NB4 (cell line): ENCODE measurements around the gene PPIL1.

ENCODE experiments used
- DNase-seq: peaks from one replicate; pipeline ENCODE4 v3.0.0; 2010; ENCODE audit warnings: low read depth
- H3K4me3 ChIP-seq: one replicate; pipeline ENCODE4 v1.5.1; 2011; ENCODE audit warnings: mild to moderate bottlenecking, low read depth, low read length, moderate library complexity
- CTCF ChIP-seq: IDR thresholded peaks from one replicate; pipeline ENCODE4 v1.5.1; 2012; ENCODE audit warnings: low read depth, low read length
- MYC ChIP-seq: IDR thresholded peaks from 2 replicates; pipeline ENCODE4 v1.6.1; 2011; ENCODE audit warnings: low read depth, low read length
- POLR2A ChIP-seq: IDR thresholded peaks from 2 replicates; pipeline ENCODE4 v1.6.1; 2011; ENCODE audit warnings: mild to moderate bottlenecking; ENCODE audit not compliant: insufficient read length; ENCODE audit errors: extremely low read depth
- TF ChIP-seq, protein P1 (sequence below): IDR thresholded peaks from 2 replicates; pipeline ENCODE4 v1.6.1; 2011; ENCODE audit warnings: low read depth, low read length

Gene PPIL1

DNA sequence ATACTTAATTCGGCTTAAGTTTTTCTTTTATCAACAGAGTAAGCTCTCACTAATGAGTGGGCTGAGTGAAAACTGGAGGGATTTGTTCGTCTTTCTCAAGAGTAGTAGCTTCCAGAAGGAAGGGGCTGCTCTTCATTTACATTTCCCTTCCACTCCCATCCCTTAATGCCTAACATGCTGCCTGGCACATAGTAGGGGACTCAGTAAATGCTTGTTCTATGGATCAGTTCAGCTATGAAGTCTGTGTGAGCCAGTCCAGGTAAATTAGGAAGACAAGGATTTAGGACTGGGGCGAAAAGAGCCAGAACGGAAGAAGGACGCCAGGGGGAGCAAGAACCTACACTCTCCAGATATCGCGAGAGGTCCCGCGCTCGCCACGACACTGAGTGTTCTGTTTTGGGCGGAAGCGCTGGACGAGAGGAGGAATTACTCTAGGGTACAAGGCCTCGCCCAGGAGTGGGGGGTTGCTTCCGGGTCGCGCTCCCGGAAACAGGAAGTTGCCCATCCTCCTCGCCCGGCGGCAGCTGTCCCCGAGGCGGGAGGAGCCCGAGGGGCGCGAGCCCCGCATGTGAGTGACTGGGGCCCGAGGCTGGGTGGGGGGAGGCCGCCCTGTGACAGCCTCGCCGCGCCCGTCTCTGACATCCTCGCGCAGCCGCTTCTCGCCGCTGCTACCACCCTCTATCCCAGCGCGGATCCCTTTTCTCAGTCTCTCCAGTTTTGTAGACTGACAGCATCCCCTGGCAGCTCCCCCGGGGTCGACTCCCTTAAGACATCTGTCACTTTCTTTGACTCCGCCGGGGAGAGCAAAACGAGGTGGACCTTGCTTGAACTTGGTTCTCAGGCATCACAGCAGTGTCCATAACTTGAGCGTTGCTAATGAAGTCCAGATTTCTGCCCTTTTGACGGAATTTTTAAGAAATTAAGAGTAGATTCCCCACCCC, 11.1 kb upstream of the PPIL1 start, which contains the start of gene C6orf89:
Gene C6orf89, plus strand, starts transcription at position 492 of the 941 bp plus-strand sequence. CDS start 13,493 bp downstream, outside the sequence.
- DNase-seq = peak; percentile 99
- H3K4me3 ChIP-seq = peak within 1 kb of the TSS; percentile 75
- TF ChIP-seq POLR2A (peak; percentile 49), CTCF (peak; percentile 79), MYC (peak; percentile 38; the same call in 1 of the 2 replicates)
- TF ChIP-seq, protein P1, sequence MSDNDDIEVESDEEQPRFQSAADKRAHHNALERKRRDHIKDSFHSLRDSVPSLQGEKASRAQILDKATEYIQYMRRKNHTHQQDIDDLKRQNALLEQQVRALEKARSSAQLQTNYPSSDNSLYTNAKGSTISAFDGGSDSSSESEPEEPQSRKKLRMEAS = no peak; the same call in 1 of the 2 replicates

DNA sequence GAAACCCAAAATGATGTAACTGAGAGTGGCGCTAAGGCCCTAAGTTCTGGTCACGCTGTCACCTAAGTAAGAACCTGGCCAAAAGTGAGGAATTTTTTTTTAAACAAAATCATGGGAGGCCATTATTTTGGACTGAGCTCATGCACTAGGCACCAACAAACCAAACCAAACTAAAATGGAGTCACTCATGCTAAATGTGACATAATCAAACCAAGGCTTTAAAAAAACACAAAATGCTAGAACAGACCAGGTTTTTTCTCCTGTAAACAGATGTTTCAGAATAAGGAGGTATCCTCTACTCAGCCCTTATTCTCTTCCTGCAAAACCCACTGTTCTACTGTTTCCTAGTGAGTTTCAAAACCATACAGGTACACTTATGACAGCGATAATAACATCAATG, 10.0 kb upstream of the PPIL1 start:
- no peak for DNase-seq
- TF ChIP-seq MYC = no peak
- no peak for TF ChIP-seq CTCF
- H3K4me3 ChIP-seq = no peak overlapping the region

GRCh38 chr6:36875250-36875633, 639 bp upstream of the PPIL1 start:
- H3K4me3 ChIP-seq = peak overlapping the region; percentile 84
- no peak for DNase-seq
- TF ChIP-seq CTCF (no peak), POLR2A (no peak), MYC (no peak)
- TF ChIP-seq, protein P1 = no peak

GRCh38 chr6:36873612-36874442, 776 bp downstream of the PPIL1 start:
- DNase-seq = peak; percentile 46
- TF ChIP-seq MYC = no peak; the same call in 1 of the 2 replicates
- TF ChIP-seq, protein P1 = no peak
- no peak for TF ChIP-seq CTCF
- no peak for TF ChIP-seq POLR2A
- peak overlapping the region; percentile 84 for H3K4me3 ChIP-seq

DNA sequence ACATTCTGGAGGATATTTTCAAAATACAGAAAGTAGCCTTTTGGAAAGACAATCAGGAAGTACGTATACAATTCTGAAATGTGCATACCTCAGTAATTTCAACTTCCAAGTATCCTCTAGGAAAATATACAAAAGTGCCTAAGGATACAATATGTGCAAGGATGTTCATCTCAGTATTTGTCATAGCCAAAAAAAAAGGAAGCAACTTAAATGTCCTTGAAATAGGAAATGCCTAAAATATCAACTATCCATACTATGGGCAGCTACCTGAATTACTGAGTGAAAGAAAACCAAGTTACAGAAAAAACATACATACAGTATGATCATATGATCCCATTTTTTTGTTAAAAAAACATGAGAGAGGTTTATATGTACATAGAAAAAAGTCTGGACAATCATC, 1.5 kb downstream of the PPIL1 start:
- peak overlapping the region; percentile 84 for H3K4me3 ChIP-seq

More for the DNA sequence above, 1.5 kb downstream of the PPIL1 start:
- DNase-seq = no peak
- TF ChIP-seq, protein P1 = no peak
- no peak for TF ChIP-seq MYC
- TF ChIP-seq POLR2A = no peak
- no peak for TF ChIP-seq CTCF
